Naive B cell (primary cell): ENCODE measurements around the gene AHDC1. TPM values are rescaled to one million over a fixed set of nuclear protein-coding genes. Genes with fewer than 3 reads are reported as not detected.

Experiments
- ATAC-seq, 2 donors: fragments of 150-1000 bp; cut with Tn5 transposase; 2 replicates each; pipeline ENCODE4 v1.10.0; 2021; ENCODE audit warnings: low read depth in 2 of 2, mild to moderate bottlenecking in 2 of 2, moderate library complexity in 2 of 2
- DNase-seq: peaks from one replicate; pipeline ENCODE4 v3.0.0; 2022
- H3K27ac Mint-ChIP-seq, 6 donors: one replicate each; pipeline ENCODE4 v1.8.0; 2020 to 2022; ENCODE audit warnings: mild to moderate bottlenecking in 6 of 6, mixed read lengths in 6 of 6, moderate library complexity in 5 of 6, inconsistent platforms in 2 of 6
- H3K27me3 Mint-ChIP-seq, 3 donors: one replicate each; pipeline ENCODE4 v1.8.0; 2021 to 2022; ENCODE audit warnings: mixed read lengths in 3 of 3, mild to moderate bottlenecking in 1 of 3
- H3K36me3 Mint-ChIP-seq, 2 donors: one replicate each; pipeline ENCODE4 v1.8.0; 2020 to 2022; ENCODE audit warnings: mixed read lengths in 2 of 2, inconsistent platforms in 1 of 2, mild to moderate bottlenecking in 1 of 2
- H3K4me1 Mint-ChIP-seq, 3 donors: one replicate each; pipeline ENCODE4 v1.8.0; 2020 to 2022; ENCODE audit warnings: mixed read lengths in 3 of 3, inconsistent platforms in 1 of 3, mild to moderate bottlenecking in 1 of 3, moderate library complexity in 1 of 3
- H3K4me3 Mint-ChIP-seq, 8 donors: one replicate each; pipeline ENCODE4 v1.8.0; 2020 to 2022; ENCODE audit warnings: mild to moderate bottlenecking in 8 of 8, mixed read lengths in 8 of 8, moderate library complexity in 8 of 8, inconsistent platforms in 2 of 8
- H3K9me3 Mint-ChIP-seq, 7 donors: one replicate each; pipeline ENCODE4 v1.8.0; 2020 to 2022; ENCODE audit warnings: mixed read lengths in 7 of 7, mild to moderate bottlenecking in 5 of 7, inconsistent platforms in 2 of 7, moderate library complexity in 1 of 7
- polyA plus RNA-seq, 6 donors: library from polyadenylated mRNA; unstranded; fragments of 300-500 nt; fragmentation: Illumina TruSeq; gene quantifications; one replicate each; pipeline ENCODE4 v1.2.3, GENCODE V29; 2021; ENCODE audit warnings: low read depth in 6 of 6

AHDC1 gene
- polyA plus RNA-seq, 6 donors from 2014 or later = 0.15 to 2.3 (median 0.91) TPM

- Mint-ChIP-seq H3K4me1 (peaks cover 45 to 60% (median 51%) of the 10 kb centered on the region in 3 donors), H3K4me3 (peak overlapping the region in 6 of 8 donors; percentile 56 to 85 (median 79)), H3K27me3 (no peaks in the 10 kb centered on the region), H3K36me3 (no peaks in the 10 kb centered on the region), H3K27ac (peak overlapping the region in 5 of 6 donors; percentile 66 to 93 (median 81)), H3K9me3 (no peaks in the 10 kb centered on the region)
- ATAC-seq (no peak), DNase-seq (no peak)
Observed at GRCh38 chr1:27569506-27570291, 34.2 kb downstream of the AHDC1 start.

DNA sequence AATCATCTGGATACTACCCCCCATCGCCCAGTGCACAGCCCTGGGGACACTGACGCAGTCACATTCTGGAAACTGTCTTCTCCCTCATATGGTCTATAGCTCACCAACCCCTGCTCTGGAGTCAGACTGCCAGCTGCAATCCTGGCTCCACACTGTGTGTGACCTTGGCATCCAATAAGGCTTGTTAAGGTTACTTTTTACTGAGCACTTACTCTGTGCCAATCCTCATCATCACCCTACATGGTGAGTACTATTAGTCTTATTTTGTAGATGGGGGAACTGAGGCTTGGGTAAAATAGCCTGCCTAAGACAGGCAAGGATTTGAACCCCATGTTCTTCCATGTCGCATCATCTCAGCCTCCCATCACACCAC, 34.9 kb downstream of the AHDC1 start:
- DNase-seq (no peak), ATAC-seq (peak; percentile 15 to 16)
- Mint-ChIP-seq H3K4me3 (peak overlapping the region; percentile 54 to 85 (median 72)), H3K4me1 (peaks cover 40 to 60% (median 53%) of the 10 kb centered on the region in 3 donors), H3K27me3 (no peaks in the 10 kb centered on the region), H3K27ac (peak overlapping the region; percentile 15 to 93 (median 74)), H3K36me3 (no peaks in the 10 kb centered on the region), H3K9me3 (no peaks in the 10 kb centered on the region)

DNA sequence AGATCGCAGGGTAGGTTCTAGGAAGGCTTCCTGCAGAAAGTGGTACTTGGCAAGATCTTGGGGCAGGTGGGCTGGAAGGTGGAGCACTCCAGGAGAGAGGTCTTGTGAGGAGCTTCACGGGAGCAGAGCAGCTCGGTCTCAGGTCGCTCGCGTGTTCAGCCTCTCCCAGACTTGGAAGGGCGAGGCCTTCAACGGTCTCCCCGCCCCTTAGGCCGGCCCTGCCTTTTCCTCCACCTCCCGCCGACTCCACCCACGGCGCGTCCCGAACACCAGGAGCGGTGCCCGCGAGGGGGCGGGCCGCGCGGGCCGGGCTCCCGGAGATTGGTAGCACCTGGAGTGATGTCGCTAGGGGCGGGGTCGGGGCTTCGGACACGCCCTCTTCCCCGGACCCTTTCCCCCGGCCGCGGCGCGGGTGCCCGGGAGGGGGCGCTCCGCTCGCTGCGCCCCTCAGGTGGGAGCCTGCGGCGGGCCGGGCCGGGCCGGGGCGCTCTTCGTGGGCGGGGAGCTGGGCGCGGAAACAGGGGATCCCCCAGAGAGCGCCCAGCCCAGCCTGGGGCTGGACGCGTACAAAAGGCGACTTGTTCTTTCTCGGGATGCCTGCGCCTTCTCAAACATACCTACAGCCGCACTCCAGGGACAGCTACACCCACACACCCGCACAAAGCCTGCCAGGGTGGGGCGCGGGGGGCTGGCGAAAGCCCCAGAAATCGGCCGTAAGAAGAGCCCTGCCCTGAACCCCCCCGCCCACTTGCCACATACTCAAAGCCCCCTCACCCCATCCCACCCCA, 35.5 kb downstream of the AHDC1 start:
- peak; percentile 88 to 91 for ATAC-seq
- DNase-seq = peak; percentile 89
- Mint-ChIP-seq H3K4me1 (peaks cover 39 to 61% (median 54%) of the 10 kb centered on the region in 3 donors), H3K27me3 (no peaks in the 10 kb centered on the region), H3K9me3 (no peaks in the 10 kb centered on the region), H3K36me3 (no peaks in the 10 kb centered on the region), H3K4me3 (peak overlapping the region; percentile 56 to 90 (median 80)), H3K27ac (peak overlapping the region in 5 of 6 donors; percentile 58 to 88 (median 82))

GRCh38 chr1:27567971-27568299, 36.0 kb downstream of the AHDC1 start:
- Mint-ChIP-seq H3K4me1 (peaks cover 44 to 63% (median 55%) of the 10 kb centered on the region in 3 donors), H3K27ac (peak overlapping the region in 5 of 6 donors; percentile 58 to 88 (median 82)), H3K9me3 (no peaks in the 10 kb centered on the region), H3K4me3 (peak overlapping the region; percentile 56 to 90 (median 72)), H3K27me3 (no peaks in the 10 kb centered on the region), H3K36me3 (no peaks in the 10 kb centered on the region)
- DNase-seq (no peak), ATAC-seq (peak in 1 of 2 donors; percentile 3)

DNA sequence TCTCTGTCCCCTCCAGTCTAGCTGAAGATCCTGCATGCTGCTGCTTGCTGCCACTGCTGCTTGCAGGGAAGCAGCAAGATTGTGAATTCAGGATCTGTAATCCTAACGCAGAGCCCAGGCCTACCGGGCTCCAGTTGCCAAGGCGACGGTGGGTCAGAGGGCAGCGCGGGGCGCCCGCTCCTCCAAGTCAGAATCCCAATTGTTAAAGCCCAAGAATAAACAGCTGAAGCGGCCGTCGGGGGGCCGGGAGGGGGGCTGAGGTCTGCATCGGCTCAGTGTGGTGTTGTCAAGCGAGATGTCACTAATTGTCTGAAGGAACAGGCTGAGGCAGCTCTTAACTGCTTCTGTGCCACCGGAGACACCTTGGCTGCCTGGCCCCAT, 36.8 kb downstream of the AHDC1 start:
- Mint-ChIP-seq H3K4me1 (peaks cover 43 to 63% (median 57%) of the 10 kb centered on the region in 3 donors), H3K4me3 (peak overlapping the region in 3 of 8 donors; percentile 37 to 47 (median 41)), H3K27me3 (no peaks in the 10 kb centered on the region), H3K36me3 (no peaks in the 10 kb centered on the region), H3K27ac (no peak overlapping the region), H3K9me3 (no peaks in the 10 kb centered on the region)
- ATAC-seq (no peak), DNase-seq (no peak)

DNA sequence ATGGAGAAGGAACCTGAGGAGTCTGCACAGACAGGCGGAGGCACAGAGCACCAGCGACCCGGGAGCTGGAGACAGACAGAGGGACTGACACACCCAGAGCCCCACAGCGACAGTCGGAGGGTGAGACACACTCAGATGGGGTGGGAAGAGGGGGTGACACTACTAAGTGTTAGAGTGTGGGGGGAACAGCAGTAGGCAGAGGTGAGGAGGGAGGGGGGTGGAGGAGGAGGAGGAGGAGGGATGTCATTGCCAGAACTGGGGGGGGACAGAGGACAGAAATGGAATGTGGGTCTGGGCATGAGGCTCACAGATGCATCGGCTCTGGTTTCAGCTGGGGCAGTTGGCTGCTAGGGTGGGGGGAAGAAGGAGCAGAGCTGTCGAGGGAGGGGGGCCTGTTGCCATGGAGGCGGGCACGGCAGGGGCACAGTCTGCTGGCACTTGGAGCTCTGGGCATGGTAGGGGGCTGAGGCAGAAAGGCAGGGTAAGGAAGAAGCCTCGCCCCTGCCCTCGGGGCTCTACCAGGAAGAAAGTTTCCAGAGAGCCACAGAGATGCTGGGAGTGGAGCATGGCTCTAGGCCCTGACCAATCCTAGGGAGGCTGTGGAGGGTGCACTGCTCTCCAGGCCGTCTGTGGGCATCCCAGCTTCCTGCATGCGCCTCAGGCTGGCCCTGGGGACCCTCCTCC, 37.3 kb downstream of the AHDC1 start:
- no peaks in the 10 kb centered on the region for H3K9me3 Mint-ChIP-seq
- H3K4me1 Mint-ChIP-seq = peaks cover 47 to 63% (median 59%) of the 10 kb centered on the region in 3 donors
- peak overlapping the region in 1 of 6 donors; percentile 72 for H3K27ac Mint-ChIP-seq
- H3K27me3 Mint-ChIP-seq = no peaks in the 10 kb centered on the region
- H3K4me3 Mint-ChIP-seq = peak overlapping the region in 2 of 8 donors; percentile 64
- no peaks in the 10 kb centered on the region for H3K36me3 Mint-ChIP-seq
- ATAC-seq = no peak
- no peak for DNase-seq

GRCh38 chr1:27564710-27565649, 39.0 kb downstream of the AHDC1 start:
- Mint-ChIP-seq H3K27me3 (no peaks in the 10 kb centered on the region), H3K4me3 (peak overlapping the region in 1 of 8 donors; percentile 17), H3K9me3 (no peaks in the 10 kb centered on the region), H3K4me1 (peaks cover 56 to 68% (median 59%) of the 10 kb centered on the region in 3 donors), H3K36me3 (no peaks in the 10 kb centered on the region), H3K27ac (no peak overlapping the region)
- no peak for ATAC-seq
- DNase-seq = no peak

- ATAC-seq (no peak), DNase-seq (no peak)
- Mint-ChIP-seq H3K27me3 (no peaks in the 10 kb centered on the region), H3K4me3 (no peak overlapping the region), H3K36me3 (no peaks in the 10 kb centered on the region), H3K27ac (peak overlapping the region in 1 of 6 donors; percentile 76), H3K9me3 (no peaks in the 10 kb centered on the region), H3K4me1 (peaks cover 50 to 66% (median 50%) of the 10 kb centered on the region in 3 donors)
Observed at GRCh38 chr1:27563591-27564471, 40.1 kb downstream of the AHDC1 start.

DNA sequence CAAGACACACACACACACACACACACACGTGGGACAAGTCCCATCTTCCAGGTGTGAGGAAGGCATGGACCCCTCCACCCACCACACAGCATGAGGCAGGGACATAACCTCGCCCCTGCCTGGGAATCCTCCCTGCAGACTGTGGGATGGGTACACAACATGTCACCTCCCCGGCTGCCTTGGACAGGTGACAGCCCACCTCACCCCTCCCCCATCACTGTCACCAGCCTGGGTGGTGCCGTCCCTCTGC, 40.7 kb downstream of the AHDC1 start:
- DNase-seq (no peak), ATAC-seq (peak in 1 of 2 donors; percentile 10)
- Mint-ChIP-seq H3K27ac (peak overlapping the region in 1 of 6 donors; percentile 19), H3K9me3 (no peaks in the 10 kb centered on the region), H3K36me3 (no peaks in the 10 kb centered on the region), H3K4me1 (peaks cover 49 to 64% (median 50%) of the 10 kb centered on the region in 3 donors), H3K4me3 (no peak overlapping the region), H3K27me3 (no peaks in the 10 kb centered on the region)

- peak overlapping the region in 4 of 6 donors; percentile 19 to 58 (median 35) for H3K27ac Mint-ChIP-seq
- DNase-seq (no peak), ATAC-seq (no peak)
- no peaks in the 10 kb centered on the region for H3K27me3 Mint-ChIP-seq
- no peaks in the 10 kb centered on the region for H3K9me3 Mint-ChIP-seq
- H3K4me3 Mint-ChIP-seq = peak overlapping the region in 1 of 8 donors; percentile 70
- peaks cover 46 to 60% (median 47%) of the 10 kb centered on the region in 3 donors for H3K4me1 Mint-ChIP-seq
- H3K36me3 Mint-ChIP-seq = no peaks in the 10 kb centered on the region
Observed at GRCh38 chr1:27562534-27563340, 41.2 kb downstream of the AHDC1 start.

- no peak overlapping the region for H3K4me3 Mint-ChIP-seq
- DNase-seq = no peak
- no peaks in the 10 kb centered on the region for H3K36me3 Mint-ChIP-seq
- peaks cover 47 to 59% (median 48%) of the 10 kb centered on the region in 3 donors for H3K4me1 Mint-ChIP-seq
- no peaks in the 10 kb centered on the region for H3K27me3 Mint-ChIP-seq
- H3K9me3 Mint-ChIP-seq = no peaks in the 10 kb centered on the region
- ATAC-seq = no peak
- H3K27ac Mint-ChIP-seq = peak overlapping the region in 2 of 6 donors; percentile 58 to 68
Observed at GRCh38 chr1:27562021-27562420, 41.9 kb downstream of the AHDC1 start.
